Activated CD4-positive, CD25-positive, alpha-beta regulatory T cell (primary cell): Measurements from ENCODE around the gene CEP57.

Experiments used
- DNase-seq, 4 experiments: peaks; one replicate each; lab custom pipeline; 2025; lab: John Stamatoyannopoulos, UW

Gene CEP57

GRCh38 chr11:95790123-95790932, at the start of gene CEP57:
CEP57 (plus strand) TSS chr11:95790498; CDS start chr11:95790699, 201 bp downstream.
- DNase-seq, result peak; percentile 82 to 84 (median 83)

GRCh38 chr11:95750101-95750500, 40.2 kb upstream of the CEP57 start:
- DNase-seq, result no peak

- no peak for DNase-seq
Observed at GRCh38 chr11:95751515-95751914, 38.8 kb upstream of the CEP57 start.

- DNase-seq, result no peak
Observed at GRCh38 chr11:95760941-95761340, 29.4 kb upstream of the CEP57 start.

- DNase-seq, result no peak
Observed at GRCh38 chr11:95762534-95762933, 27.8 kb upstream of the CEP57 start.

GRCh38 chr11:95764267-95764898, 25.9 kb upstream of the CEP57 start:
- no peak for DNase-seq

GRCh38 chr11:95766701-95767100, 23.6 kb upstream of the CEP57 start:
- DNase-seq, result no peak

GRCh38 chr11:95767498-95767897, 22.8 kb upstream of the CEP57 start:
- DNase-seq, result no peak

GRCh38 chr11:95768521-95768920, 21.8 kb upstream of the CEP57 start:
- no peak for DNase-seq

GRCh38 chr11:95776859-95777258, 13.4 kb upstream of the CEP57 start:
- no peak for DNase-seq

GRCh38 chr11:95778699-95779098, 11.6 kb upstream of the CEP57 start:
- no peak for DNase-seq

GRCh38 chr11:95780544-95780943, 9.8 kb upstream of the CEP57 start:
- no peak for DNase-seq

- DNase-seq, result peak in 2 of 4 experiments; percentile 13 to 19
Observed at GRCh38 chr11:95788921-95789505, 1.3 kb upstream of the CEP57 start.

- DNase-seq, result peak; percentile 82 to 91 (median 89)
Observed at GRCh38 chr11:95789506-95790122, 684 bp upstream of the CEP57 start, which contains the start of gene FAM76B. FAM76B (minus strand) TSS chr11:95789782; CDS start chr11:95789478, 304 bp downstream.

GRCh38 chr11:95790933-95791708, 823 bp downstream of the CEP57 start:
- peak in 3 of 4 experiments; percentile 6 to 24 (median 20) for DNase-seq

- no peak for DNase-seq
Observed at GRCh38 chr11:95791709-95792033, 1.4 kb downstream of the CEP57 start.

- no peak for DNase-seq
Observed at GRCh38 chr11:95792200-95792599, 1.9 kb downstream of the CEP57 start.

GRCh38 chr11:95792700-95793099, 2.4 kb downstream of the CEP57 start:
- no peak for DNase-seq

GRCh38 chr11:95793116-95793515, 2.8 kb downstream of the CEP57 start:
- no peak for DNase-seq

GRCh38 chr11:95794086-95794485, 3.8 kb downstream of the CEP57 start:
- DNase-seq, result no peak

- DNase-seq, result no peak
Observed at GRCh38 chr11:95795627-95796295, 5.5 kb downstream of the CEP57 start.
